Gastrocnemius medialis (tissue), 4 donors: ENCODE results near the gene CDK14.

Source experiments
- POLR2A ChIP-seq, 2 donors: fragments of 450-650 bp; IDR thresholded peaks; one replicate each; pipeline ENCODE4 v1.6.1; 2017; ENCODE audit warnings: antibody characterized with exemption in 2 of 2, mild to moderate bottlenecking in 2 of 2, moderate library complexity in 2 of 2
- TF ChIP-seq, protein P1 (sequence below), 5 experiments: fragments of 450-650 bp in 3 of 5; fragments of 200-600 bp in 2 of 5; sonication (generic) in 2 of 5; IDR thresholded peaks in 4 of 5; conservative IDR thresholded peaks in 1 of 5; 1 replicate in 4 of 5; 2 replicates in 1 of 5; pipeline ENCODE4 v1.5.1; 2016 to 2019; ENCODE audit warnings: antibody characterized with exemption in 5 of 5, mild to moderate bottlenecking in 3 of 5, moderate library complexity in 3 of 5

DNA sequence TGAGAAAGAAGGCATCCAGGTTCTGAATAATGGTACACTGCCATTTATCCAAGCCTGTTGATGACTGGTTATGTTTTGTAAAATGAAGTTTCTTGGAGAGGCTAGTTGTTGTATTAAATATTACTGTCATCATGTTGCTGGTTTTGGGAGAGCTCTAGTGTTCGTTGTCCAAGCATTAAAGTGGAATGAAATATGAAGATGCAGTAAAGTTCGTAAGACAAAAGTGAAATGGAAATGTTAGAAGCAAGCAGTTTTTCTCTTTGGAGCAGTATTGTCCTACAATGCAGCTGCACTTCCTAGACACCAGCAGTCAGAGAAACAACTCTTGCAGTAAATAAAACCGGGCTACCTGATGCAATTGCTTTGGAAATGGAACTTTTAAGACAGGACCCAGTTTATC lies 511.3 kb downstream of the CDK14 start:
- TF ChIP-seq POLR2A (IDR thresholded peaks at IDR 0.05) = no peak
- TF ChIP-seq, protein P1, sequence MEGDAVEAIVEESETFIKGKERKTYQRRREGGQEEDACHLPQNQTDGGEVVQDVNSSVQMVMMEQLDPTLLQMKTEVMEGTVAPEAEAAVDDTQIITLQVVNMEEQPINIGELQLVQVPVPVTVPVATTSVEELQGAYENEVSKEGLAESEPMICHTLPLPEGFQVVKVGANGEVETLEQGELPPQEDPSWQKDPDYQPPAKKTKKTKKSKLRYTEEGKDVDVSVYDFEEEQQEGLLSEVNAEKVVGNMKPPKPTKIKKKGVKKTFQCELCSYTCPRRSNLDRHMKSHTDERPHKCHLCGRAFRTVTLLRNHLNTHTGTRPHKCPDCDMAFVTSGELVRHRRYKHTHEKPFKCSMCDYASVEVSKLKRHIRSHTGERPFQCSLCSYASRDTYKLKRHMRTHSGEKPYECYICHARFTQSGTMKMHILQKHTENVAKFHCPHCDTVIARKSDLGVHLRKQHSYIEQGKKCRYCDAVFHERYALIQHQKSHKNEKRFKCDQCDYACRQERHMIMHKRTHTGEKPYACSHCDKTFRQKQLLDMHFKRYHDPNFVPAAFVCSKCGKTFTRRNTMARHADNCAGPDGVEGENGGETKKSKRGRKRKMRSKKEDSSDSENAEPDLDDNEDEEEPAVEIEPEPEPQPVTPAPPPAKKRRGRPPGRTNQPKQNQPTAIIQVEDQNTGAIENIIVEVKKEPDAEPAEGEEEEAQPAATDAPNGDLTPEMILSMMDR (IDR thresholded peaks at IDR 0.05 in 4 of 5, conservative IDR thresholded peaks at IDR 0.05 in 1 of 5) = no peak
